ENCODE measurements around the gene MALRD1. TPM values are rescaled to one million over a fixed set of nuclear protein-coding genes. Genes with fewer than 3 reads are reported as not detected.

MALRD1 gene
- total and polyA plus RNA-seq, 2 of the 8 experiments (the other 6 are each of a cell fraction or from before 2014, with no cell fraction given) = 0.32 to 0.35 TPM

GRCh38 chr10:19616966-19617365 lies 568.4 kb downstream of the MALRD1 start:
- Histone ChIP-seq H2AFZ (ENCODE audit: low read length) (no peak overlapping the region), H4K5ac (ENCODE audit: insufficient read length, low read depth, low read length) (no peak overlapping the region), H3K27me3 (replicated peaks in 1 of 4; ENCODE audit: control insufficient read depth in 3 of 4, extremely low read depth in 1 of 4, insufficient read depth in 3 of 4, low read length in 3 of 4) (no peaks in the 10 kb centered on the region), H3K4ac (replicated peaks; ENCODE audit: insufficient read length, low read depth, low read length) (no peak overlapping the region), H2BK12ac (ENCODE audit: low read depth, low read length) (no peak overlapping the region), H3K18ac (ENCODE audit: extremely low read depth, low read length) (no peak overlapping the region), H2AK5ac (ENCODE audit: low read depth, low read length) (no peak overlapping the region), H3K36me3 (ENCODE audit: control insufficient read depth in 2 of 4, insufficient read depth in 4 of 4, low read length in 3 of 4) (no peaks in the 10 kb centered on the region), H3K14ac (ENCODE audit: insufficient read length) (no peak overlapping the region), H3K56ac (replicated peaks; ENCODE audit: insufficient read length, low read depth, low read length) (no peak overlapping the region), H3K27ac (ENCODE audit: low read depth, low read length) (no peak overlapping the region), H2BK20ac (ENCODE audit: low read length) (no peak overlapping the region), H4K91ac (replicated peaks; ENCODE audit: insufficient read length, low read length) (no peak overlapping the region), H3K79me1 (ENCODE audit: low read depth, low read length) (no peaks in the 10 kb centered on the region), H4K20me1 (replicated peaks in 1 of 2; ENCODE audit: control insufficient read depth in 1 of 2, insufficient read depth in 2 of 2, low read length in 2 of 2) (no peaks in the 10 kb centered on the region), H3K23me2 (ENCODE audit: low read depth, low read length) (no peaks in the 10 kb centered on the region), H3K9ac (replicated peaks in 1 of 4; ENCODE audit: extremely low read depth in 1 of 4, low read depth in 3 of 4, low read length in 3 of 4) (no peak overlapping the region), H2BK5ac (ENCODE audit: low read depth, low read length) (no peak overlapping the region), H3K9me3 (ENCODE audit: insufficient read depth in 2 of 2, low read depth in 1 of 2, low read length in 1 of 2) (no peaks in the 10 kb centered on the region), H3K23ac (ENCODE audit: insufficient read length) (no peak overlapping the region), H3K4me3 (ENCODE audit: extremely low read depth in 1 of 4, insufficient read depth in 2 of 4, low read depth in 3 of 4, low read length in 4 of 4) (no peak overlapping the region), H3K79me2 (ENCODE audit: control insufficient read depth in 1 of 2, insufficient read depth in 2 of 2, low read length in 2 of 2) (no peaks in the 10 kb centered on the region), H4K8ac (ENCODE audit: extremely low read depth, insufficient read depth, low read length) (no peak overlapping the region), H3K4me2 (ENCODE audit: insufficient read depth in 1 of 2, low read depth in 2 of 2, low read length in 2 of 2) (no peak overlapping the region), H3K4me1 (replicated peaks in 1 of 4; ENCODE audit: control insufficient read depth in 3 of 4, insufficient read depth in 4 of 4, low read length in 3 of 4) (no peaks in the 10 kb centered on the region), H2BK120ac (replicated peaks; ENCODE audit: low read depth, low read length) (no peak overlapping the region), H2BK15ac (ENCODE audit: low read length) (no peak overlapping the region)
- TF ChIP-seq KDM1A (IDR thresholded peaks at IDR 0.05; ENCODE audit: borderline replicate concordance, low read length) = no peak
- TF ChIP-seq CHD1 (IDR thresholded peaks at IDR 0.05; ENCODE audit: low read depth, low read length) = no peak
- no peak for TF ChIP-seq SRF (IDR thresholded peaks at IDR 0.05; ENCODE audit: low read depth, low read length)
- TF ChIP-seq, protein P1, sequence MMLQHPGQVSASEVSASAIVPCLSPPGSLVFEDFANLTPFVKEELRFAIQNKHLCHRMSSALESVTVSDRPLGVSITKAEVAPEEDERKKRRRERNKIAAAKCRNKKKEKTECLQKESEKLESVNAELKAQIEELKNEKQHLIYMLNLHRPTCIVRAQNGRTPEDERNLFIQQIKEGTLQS (IDR thresholded peaks at IDR 0.05; ENCODE audit: insufficient read depth, low read depth, low read length) = no peak
- no peak for TF ChIP-seq ASH2L (IDR thresholded peaks at IDR 0.05; ENCODE audit: low read length)
- no peak for TF ChIP-seq CREB1 (IDR thresholded peaks at IDR 0.05)
- TF ChIP-seq ATF2 (IDR thresholded peaks at IDR 0.05; ENCODE audit: low read length) = no peak
- no peak for TF ChIP-seq POU5F1 (IDR thresholded peaks at IDR 0.05; ENCODE audit: low read depth, low read length)
- TF ChIP-seq CBX8 (IDR thresholded peaks at IDR 0.05; ENCODE audit: borderline replicate concordance, low read depth, low read length) = no peak
- no peak for DNase-seq (ENCODE audit: low read depth in 1 of 2, low spot score in 2 of 2)
- CTCF ChIA-PET (ENCODE audit: partially characterized antibody) = no interaction called here
- POLR2A ChIA-PET (ENCODE audit: partially characterized antibody) = no interaction called here
- WGBS, 2 experiments (ENCODE audit: extremely low coverage in 1 of 2, insufficient coverage in 1 of 2, insufficient read length in 1 of 2, insufficient replicate concordance in 2 of 2, low coverage in 1 of 2, low lambda C conversion rate in 2 of 2, missing lambda C conversion rate in 1 of 2) = 90% methylated on average over 2 of the region's 2 CpGs; no CpG with 5 or more reads in 1 of the 2 experiments
- FAIRE-seq = no peak
